GM19023 (cell line): ENCODE data around the gene ZNF860.
"Not testable (repeated sequence)": the region's sequence is repeated elsewhere in the genome, so short reads cannot be mapped to it uniquely, and the experiment has no call there.

Experiments used
- ATAC-seq: cut with Tn5 transposase; IDR thresholded peaks from one replicate; pipeline ENCODE4 v1.9.1; 2021; ENCODE audit warnings: mild to moderate bottlenecking, moderate library complexity; ENCODE audit not compliant: unreplicated experiment

ZNF860 gene

GRCh38 chr3:31995026-31995425, 13.5 kb downstream of the ZNF860 start:
- not testable (repeated sequence) for ATAC-seq

GRCh38 chr3:31996195-31996594, 14.6 kb downstream of the ZNF860 start:
- ATAC-seq: no peak

GRCh38 chr3:31997500-31997899, 15.9 kb downstream of the ZNF860 start:
- ATAC-seq: no peak

GRCh38 chr3:31999907-32000439, 18.4 kb downstream of the ZNF860 start:
- ATAC-seq: no peak

GRCh38 chr3:32000877-32001276, 19.3 kb downstream of the ZNF860 start:
- no peak for ATAC-seq

GRCh38 chr3:32002561-32003368, 21.2 kb downstream of the ZNF860 start:
- ATAC-seq: no peak

- no peak for ATAC-seq
Observed at GRCh38 chr3:32003380-32003779, 21.8 kb downstream of the ZNF860 start.

- no peak for ATAC-seq
Observed at GRCh38 chr3:32004113-32004765, 22.7 kb downstream of the ZNF860 start.

GRCh38 chr3:32009101-32009500, 27.6 kb downstream of the ZNF860 start:
- no peak for ATAC-seq

GRCh38 chr3:32009957-32010356, 28.4 kb downstream of the ZNF860 start:
- ATAC-seq: no peak

- not testable (repeated sequence) for ATAC-seq
Observed at GRCh38 chr3:32010699-32011098, 29.1 kb downstream of the ZNF860 start.

GRCh38 chr3:32015638-32016037, 34.1 kb downstream of the ZNF860 start:
- not testable (repeated sequence) for ATAC-seq

- no peak for ATAC-seq
Observed at GRCh38 chr3:32017286-32017685, 35.7 kb downstream of the ZNF860 start.

GRCh38 chr3:32018757-32019564, 37.4 kb downstream of the ZNF860 start:
- ATAC-seq: no peak

GRCh38 chr3:32021155-32021554, 39.6 kb downstream of the ZNF860 start:
- ATAC-seq: no peak

GRCh38 chr3:32021748-32022147, 40.2 kb downstream of the ZNF860 start:
- no peak for ATAC-seq

GRCh38 chr3:32022947-32023346, 41.4 kb downstream of the ZNF860 start:
- ATAC-seq: no peak

- ATAC-seq: no peak
Observed at GRCh38 chr3:32026593-32026992, 45.0 kb downstream of the ZNF860 start.

GRCh38 chr3:32037932-32038267, 56.4 kb downstream of the ZNF860 start:
- ATAC-seq: no peak

- ATAC-seq: no peak
Observed at GRCh38 chr3:32041316-32041715, 59.8 kb downstream of the ZNF860 start.
